HUDEP-2 (cell line): ENCODE results near the gene SERPINA9.
"Not testable (repeated sequence)": the region's sequence is repeated elsewhere in the genome, so short reads cannot be mapped to it uniquely, and the experiment has no call there.

Experiments used
- DNase-seq, 76 experiments: peaks; one replicate each; lab custom pipeline; 2025; ENCODE audit not compliant: unreplicated experiment in 76 of 76; lab: John Stamatoyannopoulos, UW

The SERPINA9 gene

GRCh38 chr14:94439453-94440057 lies 36.4 kb downstream of the SERPINA9 start:
- DNase-seq = no peak

GRCh38 chr14:94428610-94429009 lies 47.4 kb downstream of the SERPINA9 start:
- no peak for DNase-seq

GRCh38 chr14:94427016-94427613 lies 48.9 kb downstream of the SERPINA9 start:
- no peak for DNase-seq

GRCh38 chr14:94426526-94426925 lies 49.5 kb downstream of the SERPINA9 start:
- no peak for DNase-seq

GRCh38 chr14:94424371-94424770 lies 51.6 kb downstream of the SERPINA9 start:
- no peak for DNase-seq

GRCh38 chr14:94423453-94424056 lies 52.4 kb downstream of the SERPINA9 start:
- peak in 54 of 76 experiments; percentile 0 to 60 (median 26) for DNase-seq

GRCh38 chr14:94421316-94421715 lies 54.7 kb downstream of the SERPINA9 start:
- no peak for DNase-seq

- DNase-seq = not testable (repeated sequence)
Measured at GRCh38 chr14:94417497-94418205, 58.3 kb downstream of the SERPINA9 start.
